Neural cell (in vitro differentiated cells): ENCODE results near the gene BRD3OS. TPM values are rescaled to one million over a fixed set of nuclear protein-coding genes. Genes with fewer than 3 reads are reported as not detected.

ENCODE experiments used
- H2AFZ ChIP-seq: fragments of 200-600, 300-800 bp; sonication (generic), shearing (Covaris generic); 2 replicates; pipeline ENCODE4 v1.6.0; 2014; ENCODE audit warnings: low read depth, mild to moderate bottlenecking, antibody characterized with exemption, low read length, moderate library complexity
- H3F3A ChIP-seq: fragments of 200-600 bp; shearing (Covaris generic); 2 replicates; pipeline ENCODE4 v1.6.1; 2016; ENCODE audit warnings: mild to moderate bottlenecking, moderate library complexity, mixed read lengths, antibody characterized with exemption, low read length; ENCODE audit not compliant: insufficient read depth, poor library complexity, severe bottlenecking
- H3K27ac ChIP-seq: fragments of 200-600, 300-800 bp; sonication (generic), shearing (Covaris generic); 2 replicates; pipeline ENCODE4 v1.5.1; 2014; ENCODE audit warnings: mild to moderate bottlenecking, low read length, moderate library complexity
- H3K27me3 ChIP-seq: fragments of 300-800, 200-600 bp; sonication (generic), shearing (Covaris generic); 2 replicates; pipeline ENCODE4 v1.6.0; 2014; ENCODE audit warnings: mild to moderate bottlenecking, low read depth, low read length, moderate library complexity; ENCODE audit not compliant: insufficient read depth
- H3K36me3 ChIP-seq: fragments of 300-800, 200-600 bp; sonication (generic), shearing (Covaris generic); 2 replicates; pipeline ENCODE4 v1.5.1; 2014; ENCODE audit warnings: mild to moderate bottlenecking, antibody characterized with exemption, low read length, moderate library complexity; ENCODE audit not compliant: insufficient read depth
- H3K4me2 ChIP-seq: fragments of 300-800, 200-600 bp; sonication (generic), shearing (Covaris generic); 2 replicates; pipeline ENCODE4 v1.6.0; 2014; ENCODE audit warnings: mild to moderate bottlenecking, low read length
- H3K4me3 ChIP-seq: fragments of 300-800, 200-600 bp; sonication (generic), shearing (Covaris generic); 2 replicates; pipeline ENCODE4 v1.5.1; 2014; ENCODE audit warnings: mild to moderate bottlenecking, low read length, moderate library complexity
- H3K79me2 ChIP-seq: fragments of 200-600 bp; shearing (Covaris generic); replicated peaks from 2 replicates; pipeline ENCODE4 v1.6.0; 2014; ENCODE audit warnings: mild to moderate bottlenecking, low read length, moderate library complexity; ENCODE audit not compliant: insufficient read depth
- H3K9ac ChIP-seq: fragments of 300-800, 200-600 bp; sonication (generic), shearing (Covaris generic); 2 replicates; pipeline ENCODE4 v1.6.1; 2016; ENCODE audit warnings: mild to moderate bottlenecking, low read length, mixed read lengths
- H3K9me2 ChIP-seq: fragments of 200-600 bp; shearing (Covaris generic); 2 replicates; pipeline ENCODE4 v1.6.1; 2016; ENCODE audit warnings: mild to moderate bottlenecking, low read length, mixed read lengths; ENCODE audit not compliant: insufficient read depth
- H3K9me3 ChIP-seq: fragments of 200-600, 300-800 bp; sonication (generic), shearing (Covaris generic); 2 replicates; pipeline ENCODE4 v1.6.1; 2016; ENCODE audit warnings: mild to moderate bottlenecking, mixed run types, low read length, moderate library complexity, mixed read lengths
- H4K20me1 ChIP-seq: fragments of 200-600 bp; shearing (Covaris generic); 2 replicates; pipeline ENCODE4 v1.6.1; 2016; ENCODE audit warnings: mild to moderate bottlenecking, mixed run types; ENCODE audit not compliant: insufficient read depth
- EP300 ChIP-seq: fragments of 450-650 bp; conservative IDR thresholded peaks from 2 replicates; pipeline ENCODE4 v1.6.1; 2014; ENCODE audit warnings: antibody characterized with exemption, mild to moderate bottlenecking, moderate library complexity; ENCODE audit not compliant: poor library complexity, severe bottlenecking
- EZH2 ChIP-seq: fragments of 200-600, 300-800 bp; shearing (Covaris generic), sonication (generic); IDR thresholded peaks from 2 replicates; pipeline ENCODE4 v1.6.1; 2014; ENCODE audit warnings: antibody characterized with exemption, low read length, borderline replicate concordance, mild to moderate bottlenecking; ENCODE audit not compliant: insufficient read depth, poor library complexity, severe bottlenecking
- MXI1 ChIP-seq: fragments of 450-650 bp; conservative IDR thresholded peaks from 2 replicates; pipeline ENCODE4 v1.6.1; 2014; ENCODE audit warnings: antibody characterized with exemption, mild to moderate bottlenecking; ENCODE audit not compliant: poor library complexity, severe bottlenecking
- POLR2AphosphoS5 ChIP-seq: IDR thresholded peaks from 2 replicates; pipeline ENCODE4 v1.6.1; 2012
- RAD21 ChIP-seq: fragments of 450-650 bp; conservative IDR thresholded peaks from 2 replicates; pipeline ENCODE4 v1.6.1; 2014; ENCODE audit warnings: antibody characterized with exemption, mild to moderate bottlenecking, moderate library complexity
- SMC3 ChIP-seq: fragments of 450-650 bp; conservative IDR thresholded peaks from 2 replicates; pipeline ENCODE4 v1.6.1; 2014; ENCODE audit warnings: antibody characterized with exemption, mild to moderate bottlenecking, moderate library complexity; ENCODE audit not compliant: poor library complexity
- TAF1 ChIP-seq: IDR thresholded peaks from 2 replicates; pipeline ENCODE4 v1.6.1; 2012; ENCODE audit warnings: low read depth
- polyA plus RNA-seq: library from polyadenylated mRNA; depleted of rRNA; stranded (reverse); fragments of >200 nt; gene quantifications from 2 replicates; pipeline ENCODE4 v1.2.3, GENCODE V29; 2014
- TF ChIP-seq, protein P1 (sequence below): fragments of 450-650 bp; IDR thresholded peaks from 2 replicates; pipeline ENCODE4 v1.5.1; 2014; ENCODE audit warnings: antibody characterized with exemption, mild to moderate bottlenecking, moderate library complexity; ENCODE audit not compliant: poor library complexity, severe bottlenecking
- TF ChIP-seq, protein P2 (sequence below): IDR thresholded peaks from 2 replicates; pipeline ENCODE4 v1.6.1; 2012; ENCODE audit warnings: borderline replicate concordance

The BRD3OS gene
- polyA plus RNA-seq, 1 donor from 2014 or later, result 49.5 TPM

DNA sequence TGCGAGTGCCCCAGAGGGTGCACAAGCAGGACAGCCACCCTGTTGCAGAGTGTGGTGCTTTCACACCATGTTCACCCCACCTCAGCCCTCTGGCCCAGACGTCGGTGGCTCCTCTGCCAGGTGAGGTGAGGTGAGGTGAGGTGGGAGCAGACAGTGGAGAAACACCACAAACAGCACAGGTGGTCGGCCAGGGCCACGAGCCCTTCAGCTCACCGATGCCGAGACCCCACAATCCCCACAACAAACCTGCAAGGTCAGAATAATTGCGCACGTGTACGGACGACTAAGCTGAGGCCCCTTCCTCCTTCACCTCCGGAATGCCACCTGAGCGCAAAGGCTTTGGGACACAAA, 32.0 kb downstream of the BRD3OS start:
- Histone ChIP-seq H3K36me3 (no peaks in the 10 kb centered on the region), H3K79me2 (peaks cover 81% of the 10 kb centered on the region), H3K9ac (no peak overlapping the region), H3K4me2 (no peak overlapping the region), H3K27me3 (no peaks in the 10 kb centered on the region), H4K20me1 (peaks cover 95% of the 10 kb centered on the region), H2AFZ (no peak overlapping the region), H3K9me3 (no peaks in the 10 kb centered on the region), H3K9me2 (no peaks in the 10 kb centered on the region), H3K27ac (no peak overlapping the region), H3F3A (no peaks in the 10 kb centered on the region), H3K4me3 (no peak overlapping the region)
- TF ChIP-seq, protein P1, sequence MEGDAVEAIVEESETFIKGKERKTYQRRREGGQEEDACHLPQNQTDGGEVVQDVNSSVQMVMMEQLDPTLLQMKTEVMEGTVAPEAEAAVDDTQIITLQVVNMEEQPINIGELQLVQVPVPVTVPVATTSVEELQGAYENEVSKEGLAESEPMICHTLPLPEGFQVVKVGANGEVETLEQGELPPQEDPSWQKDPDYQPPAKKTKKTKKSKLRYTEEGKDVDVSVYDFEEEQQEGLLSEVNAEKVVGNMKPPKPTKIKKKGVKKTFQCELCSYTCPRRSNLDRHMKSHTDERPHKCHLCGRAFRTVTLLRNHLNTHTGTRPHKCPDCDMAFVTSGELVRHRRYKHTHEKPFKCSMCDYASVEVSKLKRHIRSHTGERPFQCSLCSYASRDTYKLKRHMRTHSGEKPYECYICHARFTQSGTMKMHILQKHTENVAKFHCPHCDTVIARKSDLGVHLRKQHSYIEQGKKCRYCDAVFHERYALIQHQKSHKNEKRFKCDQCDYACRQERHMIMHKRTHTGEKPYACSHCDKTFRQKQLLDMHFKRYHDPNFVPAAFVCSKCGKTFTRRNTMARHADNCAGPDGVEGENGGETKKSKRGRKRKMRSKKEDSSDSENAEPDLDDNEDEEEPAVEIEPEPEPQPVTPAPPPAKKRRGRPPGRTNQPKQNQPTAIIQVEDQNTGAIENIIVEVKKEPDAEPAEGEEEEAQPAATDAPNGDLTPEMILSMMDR, result no peak
- TF ChIP-seq SMC3, result no peak
- TF ChIP-seq POLR2AphosphoS5, result no peak
- no peak for TF ChIP-seq TAF1
- no peak for TF ChIP-seq MXI1
- no peak for TF ChIP-seq EP300
- TF ChIP-seq, protein P2, sequence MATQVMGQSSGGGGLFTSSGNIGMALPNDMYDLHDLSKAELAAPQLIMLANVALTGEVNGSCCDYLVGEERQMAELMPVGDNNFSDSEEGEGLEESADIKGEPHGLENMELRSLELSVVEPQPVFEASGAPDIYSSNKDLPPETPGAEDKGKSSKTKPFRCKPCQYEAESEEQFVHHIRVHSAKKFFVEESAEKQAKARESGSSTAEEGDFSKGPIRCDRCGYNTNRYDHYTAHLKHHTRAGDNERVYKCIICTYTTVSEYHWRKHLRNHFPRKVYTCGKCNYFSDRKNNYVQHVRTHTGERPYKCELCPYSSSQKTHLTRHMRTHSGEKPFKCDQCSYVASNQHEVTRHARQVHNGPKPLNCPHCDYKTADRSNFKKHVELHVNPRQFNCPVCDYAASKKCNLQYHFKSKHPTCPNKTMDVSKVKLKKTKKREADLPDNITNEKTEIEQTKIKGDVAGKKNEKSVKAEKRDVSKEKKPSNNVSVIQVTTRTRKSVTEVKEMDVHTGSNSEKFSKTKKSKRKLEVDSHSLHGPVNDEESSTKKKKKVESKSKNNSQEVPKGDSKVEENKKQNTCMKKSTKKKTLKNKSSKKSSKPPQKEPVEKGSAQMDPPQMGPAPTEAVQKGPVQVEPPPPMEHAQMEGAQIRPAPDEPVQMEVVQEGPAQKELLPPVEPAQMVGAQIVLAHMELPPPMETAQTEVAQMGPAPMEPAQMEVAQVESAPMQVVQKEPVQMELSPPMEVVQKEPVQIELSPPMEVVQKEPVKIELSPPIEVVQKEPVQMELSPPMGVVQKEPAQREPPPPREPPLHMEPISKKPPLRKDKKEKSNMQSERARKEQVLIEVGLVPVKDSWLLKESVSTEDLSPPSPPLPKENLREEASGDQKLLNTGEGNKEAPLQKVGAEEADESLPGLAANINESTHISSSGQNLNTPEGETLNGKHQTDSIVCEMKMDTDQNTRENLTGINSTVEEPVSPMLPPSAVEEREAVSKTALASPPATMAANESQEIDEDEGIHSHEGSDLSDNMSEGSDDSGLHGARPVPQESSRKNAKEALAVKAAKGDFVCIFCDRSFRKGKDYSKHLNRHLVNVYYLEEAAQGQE, result no peak
- TF ChIP-seq EZH2, result no peak
- TF ChIP-seq RAD21, result no peak

DNA sequence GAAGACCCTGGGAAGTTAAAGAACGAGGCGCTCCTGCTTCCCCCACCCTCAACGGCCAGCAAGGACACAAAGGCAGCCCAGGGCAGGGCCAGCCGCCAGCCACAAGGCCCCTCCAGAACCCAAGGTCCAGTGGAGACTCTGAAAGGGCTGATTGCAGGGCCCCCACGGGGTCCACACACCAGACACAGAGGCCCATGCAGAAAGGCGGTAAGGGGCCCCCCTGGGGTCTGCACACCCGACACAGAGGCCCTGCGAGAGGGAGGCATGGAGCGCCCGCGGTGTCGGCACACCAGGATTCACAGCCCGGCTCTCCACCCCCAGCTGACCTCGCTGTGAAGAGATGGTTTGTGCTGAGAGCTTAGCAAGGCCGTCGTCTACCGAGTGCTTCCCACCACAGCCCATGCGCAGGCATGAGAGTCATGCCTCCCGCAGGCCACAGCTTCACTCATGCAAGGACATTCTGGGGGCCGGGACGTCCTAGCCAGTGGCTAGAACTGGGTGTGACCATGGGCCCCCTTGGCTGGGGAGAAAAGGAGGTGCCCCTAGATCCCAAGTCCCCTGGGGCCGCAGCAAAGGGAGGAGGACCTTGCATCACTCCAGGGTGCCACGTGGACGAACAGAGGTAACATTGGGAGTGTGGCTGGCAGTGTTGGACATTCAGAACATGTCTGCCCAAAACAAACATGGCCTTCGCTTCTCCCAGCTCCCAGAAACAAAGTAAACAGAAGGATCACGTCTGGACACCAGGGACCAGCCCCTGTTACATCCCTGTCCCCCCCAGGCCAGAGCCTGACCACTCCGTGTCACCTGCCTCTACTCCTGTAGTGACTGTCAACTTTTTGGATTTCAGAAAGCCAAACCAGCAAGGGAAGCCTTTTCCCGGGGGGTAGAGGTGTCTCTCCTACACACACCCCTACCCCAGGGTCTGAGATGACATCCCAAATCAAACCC, 32.7 kb downstream of the BRD3OS start:
- no peak for TF ChIP-seq EZH2
- TF ChIP-seq RAD21, result no peak
- TF ChIP-seq TAF1, result no peak
- TF ChIP-seq, protein P1, result no peak
- TF ChIP-seq SMC3, result no peak
- TF ChIP-seq EP300, result no peak
- TF ChIP-seq MXI1, result no peak
- TF ChIP-seq, protein P2, result no peak
- no peak for TF ChIP-seq POLR2AphosphoS5
- peaks cover 98% of the 10 kb centered on the region for H4K20me1 ChIP-seq
- H2AFZ ChIP-seq, result no peak overlapping the region
- no peak overlapping the region for H3K27ac ChIP-seq
- H3K27me3 ChIP-seq, result no peaks in the 10 kb centered on the region
- no peak overlapping the region for H3K4me3 ChIP-seq
- H3K9me2 ChIP-seq, result no peaks in the 10 kb centered on the region
- no peaks in the 10 kb centered on the region for H3K9me3 ChIP-seq
- H3K9ac ChIP-seq, result no peak overlapping the region
- H3K36me3 ChIP-seq, result no peaks in the 10 kb centered on the region
- H3F3A ChIP-seq, result no peaks in the 10 kb centered on the region
- peaks cover 88% of the 10 kb centered on the region for H3K79me2 ChIP-seq
- no peak overlapping the region for H3K4me2 ChIP-seq
